Inflammatory macrophage (primary cell): ENCODE data around the gene RAC3.

Experiments
- DNase-seq, 2 donors: peaks; one replicate each; pipeline ENCODE4 v3.0.0-alpha.2; 2020 to 2022

RAC3 gene

GRCh38 chr17:81999587-81999975 lies 31.9 kb upstream of the RAC3 start:
- DNase-seq: no peak

GRCh38 chr17:81999976-82000802 lies 31.3 kb upstream of the RAC3 start:
- DNase-seq: no peak

GRCh38 chr17:82000803-82001570 lies 30.5 kb upstream of the RAC3 start:
- no peak for DNase-seq

GRCh38 chr17:82001571-82002056 lies 29.9 kb upstream of the RAC3 start:
- DNase-seq: no peak

- DNase-seq: no peak
Observed at GRCh38 chr17:82003411-82004381, 27.8 kb upstream of the RAC3 start.

- DNase-seq: no peak
Observed at GRCh38 chr17:82004517-82005455, 26.7 kb upstream of the RAC3 start.

- DNase-seq: no peak
Observed at GRCh38 chr17:82005701-82006348, 25.7 kb upstream of the RAC3 start.

GRCh38 chr17:82006468-82007227 lies 24.8 kb upstream of the RAC3 start:
- DNase-seq: no peak

- no peak for DNase-seq
Observed at GRCh38 chr17:82007228-82007494, 24.3 kb upstream of the RAC3 start.

- no peak for DNase-seq
Observed at GRCh38 chr17:82007495-82008257, 23.8 kb upstream of the RAC3 start.

- DNase-seq: no peak
Observed at GRCh38 chr17:82008258-82008940, 23.1 kb upstream of the RAC3 start.

- no peak for DNase-seq
Observed at GRCh38 chr17:82008941-82009405, 22.5 kb upstream of the RAC3 start.

- DNase-seq: no peak
Observed at GRCh38 chr17:82009413-82009812, 22.1 kb upstream of the RAC3 start.

- no peak for DNase-seq
Observed at GRCh38 chr17:82010575-82011525, 20.6 kb upstream of the RAC3 start.

- no peak for DNase-seq
Observed at GRCh38 chr17:82011617-82012187, 19.8 kb upstream of the RAC3 start.

- DNase-seq: no peak
Observed at GRCh38 chr17:82012261-82012639, 19.2 kb upstream of the RAC3 start.

- no peak for DNase-seq
Observed at GRCh38 chr17:82012640-82013295, 18.7 kb upstream of the RAC3 start.
